Stomach (tissue), 4 donors: Measurements from ENCODE around the gene SMCO4.

ENCODE experiments used
- CTCF ChIP-seq, 7 experiments: fragments of 450-650 bp in 4 of 7; fragments of 200-600 bp in 3 of 7; sonication (generic) in 3 of 7; IDR thresholded peaks; one replicate each; pipeline ENCODE4 v1.5.1; 2016 to 2019; ENCODE audit warnings: antibody characterized with exemption in 7 of 7, control low read depth in 2 of 7, mild to moderate bottlenecking in 1 of 7
- EP300 ChIP-seq: sonication (generic); formaldehyde crosslinking; IDR thresholded peaks from one replicate; pipeline ENCODE4 v1.6.1; 2017; ENCODE audit warnings: antibody characterized with exemption
- POLR2A ChIP-seq, 4 donors: fragments of 450-650 bp; IDR thresholded peaks; one replicate each; pipeline ENCODE4 v1.6.1; 2016; ENCODE audit warnings: antibody characterized with exemption in 4 of 4, control low read depth in 2 of 4, mild to moderate bottlenecking in 1 of 4, moderate library complexity in 1 of 4
- POLR2AphosphoS5 ChIP-seq, 3 donors: sonication (generic); formaldehyde crosslinking; IDR thresholded peaks; one replicate each; pipeline ENCODE4 v1.6.1; 2016; ENCODE audit warnings: antibody characterized with exemption in 3 of 3

DNA sequence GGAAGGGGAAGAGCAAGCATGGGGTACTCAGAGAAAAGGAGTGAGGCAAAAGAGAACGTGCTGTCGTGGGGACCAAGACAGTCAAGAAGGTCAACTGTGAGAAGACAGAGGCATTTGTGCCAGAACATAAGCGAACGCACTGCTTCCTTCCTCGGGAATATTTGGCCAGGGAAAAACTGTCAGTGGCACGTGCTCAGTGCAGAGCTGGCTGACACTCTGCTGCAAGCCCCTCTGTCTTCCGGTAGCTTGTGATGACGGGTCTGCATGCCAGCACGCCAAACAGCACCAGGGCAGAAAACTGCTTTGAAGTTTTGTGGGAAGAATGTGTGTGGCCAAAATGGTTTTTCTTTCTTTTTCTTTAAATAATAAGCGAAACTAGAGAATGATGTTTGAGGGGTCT, 60.6 kb downstream of the SMCO4 start:
- TF ChIP-seq CTCF (IDR thresholded peaks at IDR 0.05) = no peak
- TF ChIP-seq POLR2AphosphoS5 (IDR thresholded peaks at IDR 0.05) = no peak
- TF ChIP-seq EP300 = no peak
- no peak for TF ChIP-seq POLR2A (IDR thresholded peaks at IDR 0.05)
